ENCODE data around the gene TCERG1L.

TCERG1L gene

GRCh38 chr10:131093346-131093745 lies 218.2 kb downstream of the TCERG1L start:
- no peak overlapping the region for H2AFZ ChIP-seq (ENCODE audit: low read depth, low read length)
- H3K4me2 ChIP-seq (ENCODE audit: low read length, poor library complexity, severe bottlenecking), result no peak overlapping the region
- no peaks in the 10 kb centered on the region for H3K27me3 ChIP-seq (ENCODE audit: control insufficient read depth in 1 of 2, insufficient read depth in 1 of 2, low read length in 2 of 2)
- H3K18ac ChIP-seq (ENCODE audit: low read depth in 1 of 2, low read length in 2 of 2), result no peak overlapping the region
- H3K4ac ChIP-seq (ENCODE audit: low read depth in 1 of 2, low read length in 2 of 2), result no peak overlapping the region
- no peaks in the 10 kb centered on the region for H3K9me3 ChIP-seq (ENCODE audit: control insufficient read depth, low read length)
- no peak overlapping the region for H3K4me3 ChIP-seq (ENCODE audit: insufficient read depth in 1 of 2, low read depth in 1 of 2, low read length in 2 of 2)
- no peak overlapping the region for H2BK5ac ChIP-seq (ENCODE audit: low read depth, low read length, poor library complexity, severe bottlenecking)
- DNase-seq, result no peak
- 91% methylated on average over 14 of the region's 14 CpGs for WGBS
- no peak overlapping the region for H2BK15ac ChIP-seq (ENCODE audit: low read depth, poor library complexity, severe bottlenecking)
- no peak overlapping the region for H3K27ac ChIP-seq (ENCODE audit: low read length, poor library complexity, severe bottlenecking)
- H2AK5ac ChIP-seq (ENCODE audit: low read length, severe bottlenecking), result no peak overlapping the region
- no peaks in the 10 kb centered on the region for H3K79me1 ChIP-seq (replicated peaks; ENCODE audit: low read length, poor library complexity, severe bottlenecking)
- no peak overlapping the region for H4K91ac ChIP-seq (ENCODE audit: low read length)
- no peak overlapping the region for H2BK120ac ChIP-seq (ENCODE audit: low read depth, low read length)
- no peak overlapping the region for H2BK12ac ChIP-seq (ENCODE audit: low read length in 2 of 2)
- H3K36me3 ChIP-seq (ENCODE audit: control insufficient read depth in 1 of 2, insufficient read depth in 2 of 2, low read depth in 1 of 2, low read length in 2 of 2), result no peaks in the 10 kb centered on the region
- no peak overlapping the region for H3K23ac ChIP-seq (ENCODE audit: low read length in 2 of 2)
- no peak overlapping the region for H3K9ac ChIP-seq (ENCODE audit: low read length)
- H3K4me1 ChIP-seq (ENCODE audit: control insufficient read depth, insufficient read depth, low read depth, low read length), result no peaks in the 10 kb centered on the region
- no peak overlapping the region for H4K8ac ChIP-seq (ENCODE audit: low read length)
- H3K14ac ChIP-seq (ENCODE audit: low read length in 2 of 2), result no peak overlapping the region

- H3K36me3 ChIP-seq (ENCODE audit: control insufficient read depth in 1 of 2, insufficient read depth in 2 of 2, low read depth in 1 of 2, low read length in 2 of 2), result no peaks in the 10 kb centered on the region
These were observed 218.6 kb downstream of the TCERG1L start for GRCh38 chr10:131092876-131093275.

GRCh38 chr10:131092386-131092785 lies 219.1 kb downstream of the TCERG1L start:
- no peak overlapping the region for H4K91ac ChIP-seq (ENCODE audit: low read length)
- 83% methylated on average over 11 of the region's 12 CpGs for WGBS
- H3K14ac ChIP-seq (ENCODE audit: low read length in 2 of 2), result no peak overlapping the region
- no peak overlapping the region for H2AFZ ChIP-seq (ENCODE audit: low read depth, low read length)
- H3K4me1 ChIP-seq (ENCODE audit: control insufficient read depth, insufficient read depth, low read depth, low read length), result no peaks in the 10 kb centered on the region
- no peak overlapping the region for H3K23ac ChIP-seq (ENCODE audit: low read length in 2 of 2)
- no peak overlapping the region for H3K9ac ChIP-seq (ENCODE audit: low read length)
- no peak overlapping the region for H2BK12ac ChIP-seq (ENCODE audit: low read length in 2 of 2)
- H2AK5ac ChIP-seq (ENCODE audit: low read length, severe bottlenecking), result no peak overlapping the region
- H4K8ac ChIP-seq (ENCODE audit: low read length), result no peak overlapping the region
- no peak overlapping the region for H3K4me2 ChIP-seq (ENCODE audit: low read length, poor library complexity, severe bottlenecking)
- H3K9me3 ChIP-seq (ENCODE audit: control insufficient read depth, low read length), result no peaks in the 10 kb centered on the region
- no peak overlapping the region for H3K27ac ChIP-seq (ENCODE audit: low read length, poor library complexity, severe bottlenecking)
- H3K4me3 ChIP-seq (ENCODE audit: insufficient read depth in 1 of 2, low read depth in 1 of 2, low read length in 2 of 2), result no peak overlapping the region
- H2BK120ac ChIP-seq (ENCODE audit: low read depth, low read length), result no peak overlapping the region
- H3K18ac ChIP-seq (ENCODE audit: low read depth in 1 of 2, low read length in 2 of 2), result no peak overlapping the region
- no peak overlapping the region for H2BK5ac ChIP-seq (ENCODE audit: low read depth, low read length, poor library complexity, severe bottlenecking)
- H2BK15ac ChIP-seq (ENCODE audit: low read depth, poor library complexity, severe bottlenecking), result no peak overlapping the region
- no peaks in the 10 kb centered on the region for H3K36me3 ChIP-seq (ENCODE audit: control insufficient read depth in 1 of 2, insufficient read depth in 2 of 2, low read depth in 1 of 2, low read length in 2 of 2)
- no peak for DNase-seq
- no peak overlapping the region for H3K4ac ChIP-seq (ENCODE audit: low read depth in 1 of 2, low read length in 2 of 2)
- H3K27me3 ChIP-seq (ENCODE audit: control insufficient read depth in 1 of 2, insufficient read depth in 1 of 2, low read length in 2 of 2), result no peaks in the 10 kb centered on the region
- no peaks in the 10 kb centered on the region for H3K79me1 ChIP-seq (replicated peaks; ENCODE audit: low read length, poor library complexity, severe bottlenecking)

More at GRCh38 chr10:131092876-131093275, 218.6 kb downstream of the TCERG1L start:
- Histone ChIP-seq H3K9me3 (ENCODE audit: control insufficient read depth, low read length) (no peaks in the 10 kb centered on the region), H3K4me1 (ENCODE audit: control insufficient read depth, insufficient read depth, low read depth, low read length) (no peaks in the 10 kb centered on the region), H3K4me3 (ENCODE audit: insufficient read depth in 1 of 2, low read depth in 1 of 2, low read length in 2 of 2) (no peak overlapping the region), H4K8ac (ENCODE audit: low read length) (no peak overlapping the region), H2BK5ac (ENCODE audit: low read depth, low read length, poor library complexity, severe bottlenecking) (no peak overlapping the region), H3K18ac (ENCODE audit: low read depth in 1 of 2, low read length in 2 of 2) (no peak overlapping the region), H3K23ac (ENCODE audit: low read length in 2 of 2) (no peak overlapping the region), H2BK12ac (ENCODE audit: low read length in 2 of 2) (no peak overlapping the region), H3K9ac (ENCODE audit: low read length) (no peak overlapping the region), H2AK5ac (ENCODE audit: low read length, severe bottlenecking) (no peak overlapping the region), H3K27me3 (ENCODE audit: control insufficient read depth in 1 of 2, insufficient read depth in 1 of 2, low read length in 2 of 2) (no peaks in the 10 kb centered on the region), H2BK15ac (ENCODE audit: low read depth, poor library complexity, severe bottlenecking) (no peak overlapping the region), H4K91ac (ENCODE audit: low read length) (no peak overlapping the region), H2AFZ (ENCODE audit: low read depth, low read length) (no peak overlapping the region), H3K4me2 (ENCODE audit: low read length, poor library complexity, severe bottlenecking) (no peak overlapping the region), H3K27ac (ENCODE audit: low read length, poor library complexity, severe bottlenecking) (no peak overlapping the region), H3K79me1 (replicated peaks; ENCODE audit: low read length, poor library complexity, severe bottlenecking) (no peaks in the 10 kb centered on the region), H2BK120ac (ENCODE audit: low read depth, low read length) (no peak overlapping the region), H3K14ac (ENCODE audit: low read length in 2 of 2) (no peak overlapping the region), H3K4ac (ENCODE audit: low read depth in 1 of 2, low read length in 2 of 2) (no peak overlapping the region)
- DNase-seq, result no peak
- WGBS, result 94% methylated on average over 17 of the region's 21 CpGs

GRCh38 chr10:131091682-131092081 lies 219.8 kb downstream of the TCERG1L start:
- Histone ChIP-seq H2BK15ac (ENCODE audit: low read depth, poor library complexity, severe bottlenecking) (no peak overlapping the region), H2BK5ac (ENCODE audit: low read depth, low read length, poor library complexity, severe bottlenecking) (no peak overlapping the region), H3K79me1 (replicated peaks; ENCODE audit: low read length, poor library complexity, severe bottlenecking) (no peaks in the 10 kb centered on the region), H3K18ac (ENCODE audit: low read depth in 1 of 2, low read length in 2 of 2) (no peak overlapping the region), H3K9ac (ENCODE audit: low read length) (no peak overlapping the region), H3K23ac (ENCODE audit: low read length in 2 of 2) (no peak overlapping the region), H3K4ac (ENCODE audit: low read depth in 1 of 2, low read length in 2 of 2) (no peak overlapping the region), H3K14ac (ENCODE audit: low read length in 2 of 2) (no peak overlapping the region), H2BK120ac (ENCODE audit: low read depth, low read length) (no peak overlapping the region), H3K4me1 (ENCODE audit: control insufficient read depth, insufficient read depth, low read depth, low read length) (no peaks in the 10 kb centered on the region), H3K27ac (ENCODE audit: low read length, poor library complexity, severe bottlenecking) (no peak overlapping the region), H2AFZ (ENCODE audit: low read depth, low read length) (no peak overlapping the region), H2BK12ac (ENCODE audit: low read length in 2 of 2) (no peak overlapping the region), H3K36me3 (ENCODE audit: control insufficient read depth in 1 of 2, insufficient read depth in 2 of 2, low read depth in 1 of 2, low read length in 2 of 2) (no peaks in the 10 kb centered on the region), H3K4me3 (ENCODE audit: insufficient read depth in 1 of 2, low read depth in 1 of 2, low read length in 2 of 2) (no peak overlapping the region), H4K8ac (ENCODE audit: low read length) (no peak overlapping the region), H3K9me3 (ENCODE audit: control insufficient read depth, low read length) (no peaks in the 10 kb centered on the region), H4K91ac (ENCODE audit: low read length) (no peak overlapping the region), H3K4me2 (ENCODE audit: low read length, poor library complexity, severe bottlenecking) (no peak overlapping the region), H2AK5ac (ENCODE audit: low read length, severe bottlenecking) (no peak overlapping the region), H3K27me3 (ENCODE audit: control insufficient read depth in 1 of 2, insufficient read depth in 1 of 2, low read length in 2 of 2) (no peaks in the 10 kb centered on the region)
- DNase-seq, result no peak
- WGBS, result 80% methylated on average over 11 of the region's 11 CpGs

All from mesenchymal stem cell (in vitro differentiated cells and primary cell).